Naive thymus-derived CD4-positive, alpha-beta T cell (primary cell): Measurements from ENCODE around the gene NXNL2. TPM values are rescaled to one million over a fixed set of nuclear protein-coding genes. Genes with fewer than 3 reads are reported as not detected.

Experiments used
- ATAC-seq: fragments of 150-1000 bp; cut with Tn5 transposase; 2 replicates; pipeline ENCODE4 v1.10.0; 2021; ENCODE audit warnings: mild to moderate bottlenecking, moderate library complexity
- CTCF ChIA-PET: fragments of 350-600 bp; sonication (Branson Sonifier 250); formaldehyde crosslinking; loops from one replicate; lab custom pipeline; 2021; ENCODE audit warnings: antibody characterized with exemption; lab: Charles Lee
- POLR2A ChIA-PET: fragments of 350-600 bp; sonication (Branson Sonifier 250); formaldehyde crosslinking; loops from one replicate; lab custom pipeline; 2021; ENCODE audit warnings: antibody characterized with exemption, inconsistent platforms; lab: Charles Lee
- DNase-seq, 9 donors: peaks; one replicate each; pipeline versions ENCODE4 v3.0.0 to v3.0.0-alpha.2; 2020 to 2022; ENCODE audit warnings: mixed read lengths in 1 of 9
- H3K27ac ChIP-seq: one replicate; pipeline ENCODE4 v1.7.0; 2013; ENCODE audit warnings: mild to moderate bottlenecking, low read depth, low read length, moderate library complexity
- H3K27me3 ChIP-seq, 2 donors: one replicate each; pipeline ENCODE4 v1.7.0; 2013; ENCODE audit warnings: low read length in 2 of 2, mild to moderate bottlenecking in 2 of 2, moderate library complexity in 2 of 2; ENCODE audit not compliant: control insufficient read depth in 2 of 2, insufficient read depth in 2 of 2
- H3K36me3 ChIP-seq, 3 experiments: 1 replicate in 2 of 3; 2 replicates in 1 of 3; pipeline ENCODE4 v1.7.0; 2013; ENCODE audit warnings: low read length in 3 of 3, mild to moderate bottlenecking in 3 of 3, moderate library complexity in 1 of 3; ENCODE audit not compliant: insufficient read depth in 3 of 3, control insufficient read depth in 2 of 3
- H3K4me1 ChIP-seq, 2 donors: one replicate each; pipeline ENCODE4 v1.7.0; 2013; ENCODE audit warnings: low read length in 2 of 2, mild to moderate bottlenecking in 2 of 2, moderate library complexity in 1 of 2; ENCODE audit not compliant: control insufficient read depth in 2 of 2, insufficient read depth in 2 of 2
- H3K4me3 ChIP-seq: 2 replicates; pipeline ENCODE4 v1.7.0; 2013; ENCODE audit warnings: mild to moderate bottlenecking, low read length
- H3K9me3 ChIP-seq, 3 experiments: 1 replicate in 2 of 3; 2 replicates in 1 of 3; pipeline ENCODE4 v1.7.0; 2013; ENCODE audit warnings: low read length in 3 of 3; ENCODE audit not compliant: control insufficient read depth in 2 of 3
- H3K27ac Mint-ChIP-seq, 9 donors: one replicate each; pipeline ENCODE4 v1.8.0; 2020 to 2022; ENCODE audit warnings: mixed read lengths in 9 of 9, mild to moderate bottlenecking in 8 of 9, moderate library complexity in 5 of 9, inconsistent platforms in 2 of 9
- H3K27me3 Mint-ChIP-seq, 5 donors: one replicate each; pipeline ENCODE4 v1.8.0; 2021 to 2022; ENCODE audit warnings: mixed read lengths in 5 of 5, mild to moderate bottlenecking in 1 of 5
- H3K36me3 Mint-ChIP-seq, 5 donors: one replicate each; pipeline ENCODE4 v1.8.0; 2020 to 2022; ENCODE audit warnings: mixed read lengths in 5 of 5, mild to moderate bottlenecking in 3 of 5, inconsistent platforms in 1 of 5
- H3K4me1 Mint-ChIP-seq, 7 donors: one replicate each; pipeline ENCODE4 v1.8.0; 2020 to 2022; ENCODE audit warnings: mixed read lengths in 7 of 7, mild to moderate bottlenecking in 3 of 7, inconsistent platforms in 1 of 7
- H3K4me3 Mint-ChIP-seq, 10 donors: one replicate each; pipeline ENCODE4 v1.8.0; 2020 to 2022; ENCODE audit warnings: mild to moderate bottlenecking in 10 of 10, mixed read lengths in 10 of 10, moderate library complexity in 6 of 10, inconsistent platforms in 2 of 10
- H3K9me3 Mint-ChIP-seq, 11 donors: one replicate each; pipeline ENCODE4 v1.8.0; 2020 to 2022; ENCODE audit warnings: mixed read lengths in 11 of 11, mild to moderate bottlenecking in 4 of 11, inconsistent platforms in 1 of 11, moderate library complexity in 1 of 11
- intact Hi-C, 2 donors: fragments of 100-400 bp; cut with micrococcal nuclease; formaldehyde crosslinking; loops; one replicate each; pipeline ENCODE4 v1.15.1; 2023
- polyA plus RNA-seq, 2 donors: library from polyadenylated mRNA; unstranded; fragments of 300-500 nt; fragmentation: Illumina TruSeq; gene quantifications; one replicate each; pipeline ENCODE4 v1.2.3, GENCODE V29; 2021
- total RNA-seq, 6 experiments: library from RNA in 5 of 6; stranded (reverse) in 5 of 6; gene quantifications; 1 replicate in 5 of 6; 2 replicates in 1 of 6; pipeline ENCODE4 v1.2.3 and lab custom pipeline; 2021 to 2026

The NXNL2 gene
- total and polyA plus RNA-seq, 7 experiments from 2014 or later, result not detected

DNA sequence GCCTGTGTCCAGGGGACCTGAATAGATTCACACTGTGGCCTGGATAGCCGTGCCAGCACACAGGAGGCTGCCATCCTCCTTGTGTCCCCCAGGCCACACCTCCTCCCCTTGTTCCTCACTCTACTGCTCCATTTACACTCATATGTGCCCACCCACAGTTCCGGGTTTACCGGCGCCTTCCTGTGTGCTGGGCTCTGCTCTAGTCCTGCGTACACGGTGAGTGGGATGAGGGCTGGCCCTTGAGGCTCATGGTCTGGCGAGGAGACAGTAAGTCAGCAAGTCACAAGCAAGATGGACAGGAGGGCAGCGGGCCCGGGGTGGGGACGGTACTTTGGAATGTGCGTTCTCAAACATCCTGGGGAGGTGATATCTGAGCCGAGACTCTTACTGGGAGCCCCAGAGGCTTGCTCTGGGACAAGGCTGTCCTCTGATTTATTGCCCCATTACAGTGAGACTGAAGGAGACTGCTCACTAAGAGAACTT is 32.4 kb upstream of the NXNL2 start:
- no peak for ATAC-seq
- Mint-ChIP-seq H3K4me1 (peaks cover 0 to 1% (median 0%) of the 10 kb centered on the region in 7 donors), H3K27me3 (peaks cover 0 to 6% (median 5%) of the 10 kb centered on the region in 5 donors), H3K4me3 (no peak overlapping the region), H3K27ac (no peak overlapping the region), H3K9me3 (peaks cover 0 to 2% (median 0%) of the 10 kb centered on the region in 11 donors), H3K36me3 (no peaks in the 10 kb centered on the region)
- Histone ChIP-seq H3K27ac (no peak overlapping the region), H3K27me3 (no peaks in the 10 kb centered on the region), H3K4me1 (no peaks in the 10 kb centered on the region), H3K36me3 (no peaks in the 10 kb centered on the region), H3K4me3 (no peak overlapping the region), H3K9me3 (no peaks in the 10 kb centered on the region)
- intact Hi-C loops, result no loop called here
- CTCF ChIA-PET, result no interaction called here
- POLR2A ChIA-PET, result no interaction called here
- no peak for DNase-seq

DNA sequence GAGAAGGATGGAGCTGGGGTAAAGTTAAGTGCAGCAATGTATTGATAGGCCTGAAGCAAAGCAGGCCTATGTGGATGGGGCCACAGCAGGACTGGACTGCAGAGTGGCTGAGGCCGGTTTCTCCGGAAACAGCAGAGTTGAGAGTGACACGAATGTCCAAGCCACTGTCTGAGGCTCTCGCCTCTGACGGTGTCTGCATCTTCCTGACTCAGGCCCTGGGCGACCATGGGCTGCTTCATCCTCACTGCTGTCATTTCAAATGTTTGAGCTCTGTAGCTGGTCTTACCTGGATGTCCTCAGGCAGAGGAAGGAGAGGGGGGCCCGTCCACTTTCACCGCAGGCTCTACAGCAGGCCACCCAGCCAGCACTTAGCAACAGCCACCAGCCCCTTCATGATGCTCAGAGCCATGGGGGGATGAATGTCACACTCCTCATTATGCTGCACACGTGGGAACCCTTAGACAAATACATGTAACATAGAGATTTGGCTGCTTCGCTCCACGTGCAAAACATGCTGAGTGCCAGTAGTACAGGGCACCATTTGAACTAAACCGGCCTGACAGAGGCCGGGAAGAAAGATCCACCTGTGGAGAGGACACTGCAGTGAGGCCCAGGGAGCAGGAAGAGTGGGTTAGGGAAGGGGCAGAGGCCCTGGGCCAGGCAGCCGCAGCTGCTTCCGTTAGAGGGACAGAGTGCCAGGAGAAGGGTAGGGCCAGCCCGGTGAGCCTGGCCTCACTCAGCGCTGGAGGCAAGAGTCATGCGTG is 31.7 kb upstream of the NXNL2 start:
- H3K4me1 ChIP-seq, result no peaks in the 10 kb centered on the region
- peaks cover 0 to 1% (median 0%) of the 10 kb centered on the region in 7 donors for H3K4me1 Mint-ChIP-seq
- H3K36me3 ChIP-seq, result no peaks in the 10 kb centered on the region
- H3K4me3 ChIP-seq, result no peak overlapping the region
- no peaks in the 10 kb centered on the region for H3K27me3 ChIP-seq
- ATAC-seq (no peak), DNase-seq (no peak)
- peaks cover 0 to 2% (median 0%) of the 10 kb centered on the region in 11 donors for H3K9me3 Mint-ChIP-seq
- intact Hi-C loops, result no loop called here
- no peak overlapping the region for H3K27ac ChIP-seq
- ChIA-PET POLR2A (no interaction called here), CTCF (no interaction called here)
- H3K4me3 Mint-ChIP-seq, result no peak overlapping the region
- H3K27ac Mint-ChIP-seq, result no peak overlapping the region
- H3K36me3 Mint-ChIP-seq, result no peaks in the 10 kb centered on the region
- H3K27me3 Mint-ChIP-seq, result peaks cover 0 to 6% (median 5%) of the 10 kb centered on the region in 5 donors
- no peaks in the 10 kb centered on the region for H3K9me3 ChIP-seq

DNA sequence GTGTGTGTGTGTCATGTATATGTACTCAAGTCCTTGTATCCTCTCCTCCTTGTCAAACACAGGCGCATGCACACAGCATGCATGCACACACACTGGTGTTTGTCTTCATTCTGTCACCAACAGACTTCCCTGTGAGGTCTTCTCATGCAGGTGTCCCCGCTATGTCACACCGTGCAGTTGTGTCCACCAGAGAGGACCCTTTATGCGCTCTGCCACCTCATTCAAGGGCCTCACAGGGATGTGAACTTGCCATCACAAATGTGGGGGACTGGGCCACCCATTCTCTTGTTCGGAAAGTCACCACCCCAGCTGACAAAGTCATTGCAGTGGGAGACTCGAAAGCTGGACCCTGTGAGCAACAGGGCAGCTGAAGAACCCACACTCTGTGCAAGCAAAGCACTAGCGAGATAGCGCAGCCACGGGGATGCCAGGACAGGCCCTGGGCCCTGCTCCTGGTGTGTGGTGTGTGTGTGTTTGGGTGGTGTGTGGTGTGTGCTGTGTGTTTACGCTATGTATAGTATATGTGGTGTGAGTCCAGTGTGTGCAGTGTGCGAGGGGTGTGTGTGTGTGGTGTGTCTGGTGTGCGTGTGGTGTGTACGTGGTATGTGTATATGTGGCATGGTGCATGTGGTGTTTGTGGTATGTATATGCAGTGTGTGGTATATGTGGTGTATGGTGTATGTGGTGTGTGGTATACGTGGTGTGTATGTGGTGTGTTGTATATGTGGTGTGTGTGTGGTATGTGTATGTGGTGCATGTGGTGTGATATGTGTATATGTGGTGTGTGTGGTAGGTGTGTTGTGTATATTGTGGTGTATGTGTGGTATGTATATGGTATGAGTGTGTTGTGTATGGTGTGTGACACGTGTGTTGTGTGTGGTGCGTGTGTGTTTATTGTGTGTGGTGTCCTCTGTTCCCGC is 30.9 kb upstream of the NXNL2 start:
- no peaks in the 10 kb centered on the region for H3K27me3 ChIP-seq
- no peaks in the 10 kb centered on the region for H3K36me3 Mint-ChIP-seq
- H3K9me3 Mint-ChIP-seq, result peaks cover 0 to 2% (median 0%) of the 10 kb centered on the region in 11 donors
- intact Hi-C loops, result no loop called here
- CTCF ChIA-PET, result no interaction called here
- H3K27me3 Mint-ChIP-seq, result peaks cover 0 to 8% (median 5%) of the 10 kb centered on the region in 5 donors
- no peak overlapping the region for H3K27ac ChIP-seq
- H3K4me1 ChIP-seq, result no peaks in the 10 kb centered on the region
- ATAC-seq (peak; percentile 29), DNase-seq (no peak)
- peaks cover 0 to 1% (median 0%) of the 10 kb centered on the region in 7 donors for H3K4me1 Mint-ChIP-seq
- no peaks in the 10 kb centered on the region for H3K36me3 ChIP-seq
- no peak overlapping the region for H3K4me3 Mint-ChIP-seq
- no peak overlapping the region for H3K27ac Mint-ChIP-seq
- H3K9me3 ChIP-seq, result no peaks in the 10 kb centered on the region
- POLR2A ChIA-PET, result no interaction called here
- H3K4me3 ChIP-seq, result no peak overlapping the region

DNA sequence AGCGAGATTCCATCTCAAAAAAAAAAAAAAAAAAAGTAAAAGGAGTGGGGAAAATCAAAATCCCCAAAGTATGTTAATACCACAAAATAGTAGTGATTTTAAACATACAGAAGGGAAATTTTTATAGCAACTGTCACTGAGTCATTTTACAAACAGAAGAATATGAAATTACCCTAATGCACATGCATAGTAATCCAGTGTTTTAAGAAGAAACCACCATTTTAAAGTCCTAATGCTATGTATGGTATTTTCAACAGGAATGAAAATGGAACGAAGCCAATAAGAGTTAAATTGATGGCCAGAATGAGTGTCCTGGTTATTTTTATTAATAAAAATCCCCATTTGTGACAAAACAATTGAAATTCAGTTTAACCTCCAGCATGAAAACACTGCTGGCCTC is 26.7 kb upstream of the NXNL2 start:
- no peaks in the 10 kb centered on the region for H3K36me3 ChIP-seq
- Mint-ChIP-seq H3K9me3 (peaks cover 0 to 5% (median 0%) of the 10 kb centered on the region in 11 donors), H3K27ac (no peak overlapping the region), H3K27me3 (peaks cover 0 to 13% (median 6%) of the 10 kb centered on the region in 5 donors), H3K4me3 (no peak overlapping the region), H3K36me3 (no peaks in the 10 kb centered on the region), H3K4me1 (peaks cover 0 to 1% (median 0%) of the 10 kb centered on the region in 7 donors)
- H3K9me3 ChIP-seq, result no peaks in the 10 kb centered on the region
- no peak overlapping the region for H3K4me3 ChIP-seq
- ATAC-seq, result no peak
- DNase-seq, result no peak
- no peaks in the 10 kb centered on the region for H3K4me1 ChIP-seq
- POLR2A ChIA-PET, result no interaction called here
- intact Hi-C loops, result no loop called here
- H3K27me3 ChIP-seq, result no peaks in the 10 kb centered on the region
- CTCF ChIA-PET, result no interaction called here
- no peak overlapping the region for H3K27ac ChIP-seq

DNA sequence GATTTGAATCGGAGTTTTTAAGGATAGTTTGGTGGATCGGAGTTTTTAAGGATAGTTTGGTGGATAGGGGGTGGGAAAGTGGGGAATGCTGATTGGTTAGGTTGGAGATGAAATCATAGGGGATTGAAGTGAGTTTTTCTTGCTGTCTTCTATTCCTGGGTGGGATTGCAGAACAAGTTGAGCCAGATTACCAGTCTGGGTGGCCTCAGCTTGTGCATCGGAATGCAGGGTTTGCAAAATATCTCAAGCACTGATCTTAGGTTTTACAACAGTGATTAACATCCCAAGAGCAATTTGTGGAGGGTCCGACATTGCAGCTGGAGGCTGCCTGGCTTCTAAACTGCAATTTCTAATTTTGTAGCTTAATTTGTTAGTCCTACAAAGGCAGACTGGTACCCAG is 23.1 kb upstream of the NXNL2 start:
- H3K36me3 ChIP-seq, result no peaks in the 10 kb centered on the region
- H3K27ac Mint-ChIP-seq, result no peak overlapping the region
- H3K9me3 ChIP-seq, result no peaks in the 10 kb centered on the region
- no peak overlapping the region for H3K4me3 ChIP-seq
- H3K27me3 ChIP-seq, result no peaks in the 10 kb centered on the region
- intact Hi-C loops, result no loop called here
- CTCF ChIA-PET, result no interaction called here
- H3K27ac ChIP-seq, result no peak overlapping the region
- ATAC-seq, result no peak
- POLR2A ChIA-PET, result no interaction called here
- no peak overlapping the region for H3K4me3 Mint-ChIP-seq
- H3K9me3 Mint-ChIP-seq, result peaks cover 0 to 21% (median 4%) of the 10 kb centered on the region in 11 donors
- peaks cover 0 to 2% (median 0%) of the 10 kb centered on the region in 7 donors for H3K4me1 Mint-ChIP-seq
- no peaks in the 10 kb centered on the region for H3K4me1 ChIP-seq
- no peak for DNase-seq
- peaks cover 0 to 9% (median 0%) of the 10 kb centered on the region in 5 donors for H3K27me3 Mint-ChIP-seq
- no peaks in the 10 kb centered on the region for H3K36me3 Mint-ChIP-seq

DNA sequence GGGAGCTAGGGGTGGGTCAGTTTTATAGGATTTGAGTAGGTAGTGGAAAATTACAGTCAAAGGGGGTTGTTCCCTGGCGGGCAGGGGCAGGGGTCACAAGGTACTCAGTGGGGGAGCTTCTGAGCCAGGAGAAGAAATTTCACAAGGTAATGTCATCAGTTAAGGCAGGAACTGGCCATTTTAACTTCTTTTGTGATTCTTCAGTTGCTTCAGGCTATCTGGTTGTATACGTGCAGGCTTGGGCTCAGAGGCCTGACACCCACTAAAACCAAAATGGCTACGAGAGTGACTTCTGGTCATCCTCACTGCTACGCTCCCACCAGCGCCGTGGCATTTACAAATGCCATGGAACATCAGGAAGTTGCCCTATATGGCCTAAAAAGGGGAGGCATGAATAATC is 20.7 kb upstream of the NXNL2 start:
- CTCF ChIA-PET, result no interaction called here
- ATAC-seq, result no peak
- POLR2A ChIA-PET, result no interaction called here
- Histone ChIP-seq H3K4me1 (no peaks in the 10 kb centered on the region), H3K27ac (no peak overlapping the region), H3K27me3 (no peaks in the 10 kb centered on the region), H3K9me3 (no peaks in the 10 kb centered on the region), H3K36me3 (no peaks in the 10 kb centered on the region), H3K4me3 (no peak overlapping the region)
- H3K27ac Mint-ChIP-seq, result no peak overlapping the region
- intact Hi-C loops, result no loop called here
- no peaks in the 10 kb centered on the region for H3K36me3 Mint-ChIP-seq
- peaks cover 0 to 21% (median 7%) of the 10 kb centered on the region in 11 donors for H3K9me3 Mint-ChIP-seq
- peaks cover 0 to 9% (median 0%) of the 10 kb centered on the region in 5 donors for H3K27me3 Mint-ChIP-seq
- no peak overlapping the region for H3K4me3 Mint-ChIP-seq
- DNase-seq, result no peak
- H3K4me1 Mint-ChIP-seq, result peaks cover 0 to 2% (median 0%) of the 10 kb centered on the region in 7 donors
